SHP77 (cell line): ENCODE measurements around the gene MED13L.
"Not testable (repeated sequence)": the region's sequence is repeated elsewhere in the genome, so short reads cannot be mapped to it uniquely, and the experiment has no call there.

Experiments used
- DNase-seq, 2 experiments: peaks; one replicate each; lab custom pipeline; 2025; lab: John Stamatoyannopoulos, UW

Gene MED13L

GRCh38 chr12:116303066-116303465 lies 25.6 kb upstream of the MED13L start:
- DNase-seq = no peak

- no peak for DNase-seq
Observed at GRCh38 chr12:116302166-116303058, 24.9 kb upstream of the MED13L start.

- DNase-seq = no peak
Observed at GRCh38 chr12:116301621-116302020, 24.1 kb upstream of the MED13L start.

- DNase-seq = no peak
Observed at GRCh38 chr12:116299665-116300328, 22.3 kb upstream of the MED13L start.

GRCh38 chr12:116299064-116299463 lies 21.6 kb upstream of the MED13L start:
- DNase-seq = peak in 1 of 2 experiments; percentile 22

- DNase-seq = no peak
Observed at GRCh38 chr12:116298578-116298977, 21.1 kb upstream of the MED13L start.

- no peak for DNase-seq
Observed at GRCh38 chr12:116297224-116297834, 19.8 kb upstream of the MED13L start.

GRCh38 chr12:116295327-116296263 lies 18.1 kb upstream of the MED13L start:
- DNase-seq = no peak

GRCh38 chr12:116294454-116295165 lies 17.1 kb upstream of the MED13L start:
- no peak for DNase-seq

- no peak for DNase-seq
Observed at GRCh38 chr12:116293687-116294453, 16.4 kb upstream of the MED13L start.

- DNase-seq = no peak
Observed at GRCh38 chr12:116291218-116291617, 13.7 kb upstream of the MED13L start.

- DNase-seq = no peak
Observed at GRCh38 chr12:116288735-116289134, 11.2 kb upstream of the MED13L start.

- no peak for DNase-seq
Observed at GRCh38 chr12:116287842-116288301, 10.4 kb upstream of the MED13L start.

- no peak for DNase-seq
Observed at GRCh38 chr12:116284396-116284795, 6.9 kb upstream of the MED13L start.

GRCh38 chr12:116283881-116284280 lies 6.4 kb upstream of the MED13L start:
- DNase-seq = not testable (repeated sequence)

- DNase-seq = no peak
Observed at GRCh38 chr12:116282371-116283286, 5.1 kb upstream of the MED13L start.

- no peak for DNase-seq
Observed at GRCh38 chr12:116280595-116281290, 3.2 kb upstream of the MED13L start.

- no peak for DNase-seq
Observed at GRCh38 chr12:116278667-116279066, 1.2 kb upstream of the MED13L start.

- no peak for DNase-seq
Observed at GRCh38 chr12:116278279-116278626, 760 bp upstream of the MED13L start.
